ENCODE results near the gene PPP2R2B.

The PPP2R2B gene

GRCh38 chr5:146825033-146825432 lies 53.5 kb downstream of the PPP2R2B start:
- H3K4me3 ChIP-seq (ENCODE audit: low read depth, low read length) = no peak overlapping the region
- TF ChIP-seq CTCF (IDR thresholded peaks at IDR 0.05) = no peak
- peaks cover 3% of the 10 kb centered on the region for H3K79me2 ChIP-seq
- no peaks in the 10 kb centered on the region for H3K9me3 ChIP-seq (ENCODE audit: control insufficient read depth, low read length)
- no peak overlapping the region for H3K9ac ChIP-seq
- no peak overlapping the region for H2AFZ ChIP-seq
- H3K27me3 ChIP-seq (ENCODE audit: control insufficient read depth, insufficient read depth, low read length) = no peaks in the 10 kb centered on the region
- no peaks in the 10 kb centered on the region for H3K36me3 ChIP-seq (ENCODE audit: control insufficient read depth, insufficient read depth, low read length)
- H3K27ac ChIP-seq = no peak overlapping the region
- H3K4me1 ChIP-seq = peaks cover 6% of the 10 kb centered on the region
- H3K4me2 ChIP-seq (ENCODE audit: low read length) = no peak overlapping the region

- Histone ChIP-seq H2AFZ (no peak overlapping the region), H3K9ac (no peak overlapping the region), H3K79me2 (peaks cover 3% of the 10 kb centered on the region), H3K27ac (no peak overlapping the region), H3K36me3 (ENCODE audit: control insufficient read depth, insufficient read depth, low read length) (no peaks in the 10 kb centered on the region), H3K9me3 (ENCODE audit: control insufficient read depth, low read length) (no peaks in the 10 kb centered on the region), H3K4me3 (ENCODE audit: low read depth, low read length) (no peak overlapping the region), H3K27me3 (ENCODE audit: control insufficient read depth, insufficient read depth, low read length) (no peaks in the 10 kb centered on the region), H3K4me1 (peaks cover 5% of the 10 kb centered on the region), H3K4me2 (ENCODE audit: low read length) (no peak overlapping the region)
- no peak for TF ChIP-seq CTCF (IDR thresholded peaks at IDR 0.05)
These were observed 56.8 kb downstream of the PPP2R2B start for GRCh38 chr5:146821732-146822131.

GRCh38 chr5:146820987-146821386 lies 57.6 kb downstream of the PPP2R2B start:
- no peaks in the 10 kb centered on the region for H3K36me3 ChIP-seq (ENCODE audit: control insufficient read depth, insufficient read depth, low read length)
- H3K4me3 ChIP-seq (ENCODE audit: low read depth, low read length) = no peak overlapping the region
- peaks cover 5% of the 10 kb centered on the region for H3K4me1 ChIP-seq
- no peak overlapping the region for H3K27ac ChIP-seq
- no peaks in the 10 kb centered on the region for H3K27me3 ChIP-seq (ENCODE audit: control insufficient read depth, insufficient read depth, low read length)
- no peak overlapping the region for H3K9ac ChIP-seq
- no peak overlapping the region for H2AFZ ChIP-seq
- H3K4me2 ChIP-seq (ENCODE audit: low read length) = no peak overlapping the region
- H3K9me3 ChIP-seq (ENCODE audit: control insufficient read depth, low read length) = no peaks in the 10 kb centered on the region
- TF ChIP-seq CTCF (IDR thresholded peaks at IDR 0.05) = no peak
- H3K79me2 ChIP-seq = peaks cover 3% of the 10 kb centered on the region

- no peaks in the 10 kb centered on the region for H3K9me3 ChIP-seq (ENCODE audit: control insufficient read depth, low read length)
These were observed 59.7 kb downstream of the PPP2R2B start for GRCh38 chr5:146818822-146819221.

More at GRCh38 chr5:146818822-146819221, 59.7 kb downstream of the PPP2R2B start:
- Histone ChIP-seq H3K4me1 (peaks cover 5% of the 10 kb centered on the region), H3K36me3 (ENCODE audit: control insufficient read depth, insufficient read depth, low read length) (no peaks in the 10 kb centered on the region), H3K79me2 (no peaks in the 10 kb centered on the region), H3K4me3 (ENCODE audit: low read depth, low read length) (no peak overlapping the region), H3K27ac (peak overlapping the region; percentile 13), H2AFZ (peak overlapping the region; percentile 44), H3K9ac (no peak overlapping the region), H3K27me3 (ENCODE audit: control insufficient read depth, insufficient read depth, low read length) (no peaks in the 10 kb centered on the region), H3K4me2 (ENCODE audit: low read length) (no peak overlapping the region)
- peak; percentile 5 for TF ChIP-seq CTCF (IDR thresholded peaks at IDR 0.05)

Measured in parathyroid adenoma (tissue), 2 donors.